PFSK-1 (cell line): ENCODE results near the gene SART3.

Experiments used
- FOXP2 ChIP-seq: optimal IDR thresholded peaks from 2 replicates; pipeline ENCODE3; 2011; ENCODE audit warnings: borderline replicate concordance, control low read depth, inconsistent platforms; ENCODE audit not compliant: insufficient read depth; ENCODE audit errors: extremely low read length, extremely low read depth
- POLR2AphosphoS5 ChIP-seq: IDR thresholded peaks from 2 replicates; pipeline ENCODE4 v1.6.1; 2012; ENCODE audit warnings: low read depth, mild to moderate bottlenecking, control low read depth, low read length, moderate library complexity
- REST ChIP-seq, 2 experiments: IDR thresholded peaks; 2 replicates each; pipeline versions ENCODE4 v1.6.1 to v1.8.0; 2011 to 2012; ENCODE audit warnings: low read depth in 2 of 2, low read length in 2 of 2, control low read depth in 1 of 2, inconsistent platforms in 1 of 2, mild to moderate bottlenecking in 1 of 2, moderate library complexity in 1 of 2; ENCODE audit not compliant: insufficient read depth in 1 of 2
- SIN3A ChIP-seq: IDR thresholded peaks from 2 replicates; pipeline ENCODE4 v1.6.1; 2012; ENCODE audit warnings: mild to moderate bottlenecking, low read length, moderate library complexity, borderline replicate concordance; ENCODE audit not compliant: insufficient read depth
- TAF1 ChIP-seq: IDR thresholded peaks from 2 replicates; pipeline ENCODE4 v1.6.1; 2012; ENCODE audit warnings: low read length, control low read depth, borderline replicate concordance; ENCODE audit not compliant: insufficient read depth

SART3 gene

GRCh38 chr12:108607981-108608600, 47.1 kb upstream of the SART3 start:
- TF ChIP-seq TAF1 (no peak), POLR2AphosphoS5 (no peak), SIN3A (no peak), FOXP2 (no peak), REST (IDR thresholded peaks at IDR 0.05; ENCODE audit: insufficient read depth in 1 of 2, low read depth in 2 of 2, low read length in 2 of 2) (no peak)

GRCh38 chr12:108606492-108606891, 45.5 kb upstream of the SART3 start:
- no peak for TF ChIP-seq FOXP2

DNA sequence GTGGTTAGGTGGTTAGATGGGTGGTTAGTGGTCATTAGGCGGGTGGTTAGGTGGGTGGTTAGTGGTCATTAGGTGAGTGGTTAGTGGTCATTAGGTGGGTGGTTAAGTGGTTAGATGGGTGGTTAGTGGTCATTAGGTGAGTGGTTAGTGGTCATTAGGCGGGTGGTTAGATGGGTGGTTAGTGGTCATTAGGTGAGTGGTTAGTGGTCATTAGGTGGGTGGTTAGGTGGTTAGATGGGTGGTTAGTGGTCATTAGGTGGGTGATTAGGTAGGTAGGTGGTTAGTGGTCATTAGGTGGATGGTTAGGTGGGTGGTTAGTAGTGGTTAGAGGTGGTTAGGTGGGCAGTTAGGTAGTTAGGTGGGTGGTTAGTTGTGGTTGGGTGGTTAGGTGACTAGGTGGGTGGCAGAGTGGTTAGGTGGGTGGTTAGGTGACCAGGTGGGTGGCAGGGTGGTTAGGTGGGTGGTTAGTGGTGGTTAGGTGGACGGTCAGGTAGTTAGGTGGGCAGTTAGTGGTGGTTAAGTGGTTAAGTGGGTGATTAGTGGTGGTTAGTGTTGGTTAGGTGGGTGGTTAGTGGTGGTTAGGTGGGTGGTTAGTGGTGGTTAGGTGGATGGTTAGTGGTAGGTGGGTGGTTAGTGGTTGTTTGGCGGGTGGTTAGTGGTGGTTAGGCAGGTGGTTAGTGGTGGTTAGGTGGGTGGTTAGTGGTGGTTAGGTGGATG, 44.9 kb upstream of the SART3 start:
- TF ChIP-seq TAF1: no peak
- no peak for TF ChIP-seq SIN3A
- TF ChIP-seq REST (IDR thresholded peaks at IDR 0.05; ENCODE audit: insufficient read depth in 1 of 2, low read depth in 2 of 2, low read length in 2 of 2): no peak
- TF ChIP-seq POLR2AphosphoS5: no peak
- TF ChIP-seq FOXP2: no peak

- TF ChIP-seq FOXP2: no peak
- TF ChIP-seq REST (IDR thresholded peaks at IDR 0.05; ENCODE audit: insufficient read depth in 1 of 2, low read depth in 2 of 2, low read length in 2 of 2): no peak
- TF ChIP-seq SIN3A: no peak
- no peak for TF ChIP-seq TAF1
- TF ChIP-seq POLR2AphosphoS5: no peak
Measured at GRCh38 chr12:108605000-108605689, 44.2 kb upstream of the SART3 start.

DNA sequence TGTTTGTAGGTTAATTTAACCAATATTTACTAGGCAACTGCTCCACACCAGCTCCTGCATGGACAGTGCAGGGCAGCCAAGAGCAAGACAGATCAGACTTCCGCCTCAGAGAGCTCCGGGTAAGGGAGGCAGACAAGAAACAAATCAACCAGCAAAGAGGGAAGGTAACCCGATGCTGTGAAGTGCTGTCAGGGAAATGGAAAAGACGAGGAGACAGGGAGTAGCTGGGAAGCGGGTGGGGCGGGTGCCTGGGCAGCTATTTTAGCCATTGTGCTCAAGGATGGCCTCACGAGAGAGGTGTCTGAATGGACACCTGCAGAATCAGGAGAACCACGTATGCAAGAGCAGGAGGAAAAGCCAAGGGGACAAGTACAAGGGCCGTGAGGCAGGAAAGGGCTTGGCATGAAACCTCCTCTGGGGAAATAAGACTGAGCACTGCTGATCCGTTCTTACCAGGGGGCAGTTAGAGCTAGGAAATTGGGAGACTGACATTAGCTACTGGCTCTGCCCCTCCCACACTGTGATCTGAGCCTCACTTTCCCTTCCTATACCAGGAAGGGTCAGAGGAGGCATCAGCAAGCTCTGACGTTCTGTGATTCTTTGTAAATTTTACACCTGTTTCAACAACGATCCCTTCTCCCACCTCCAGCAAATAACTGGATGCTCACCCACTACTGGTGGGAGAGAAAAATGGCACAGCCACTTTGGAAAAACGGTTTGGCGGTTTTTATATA, 43.4 kb upstream of the SART3 start:
- TF ChIP-seq SIN3A (no peak), POLR2AphosphoS5 (no peak), FOXP2 (no peak), TAF1 (no peak), REST (IDR thresholded peaks at IDR 0.05; ENCODE audit: insufficient read depth in 1 of 2, low read depth in 2 of 2, low read length in 2 of 2) (no peak)
